GM13976 (cell line): ENCODE measurements around the gene PFKL.
"Not testable (repeated sequence)": the region's sequence is repeated elsewhere in the genome, so short reads cannot be mapped to it uniquely, and the experiment has no call there.

Experiments used
- DNase-seq: peaks from one replicate; pipeline ENCODE4 v3.0.0; 2012; ENCODE audit warnings: low spot score
- CTCF ChIP-seq: IDR thresholded peaks from 2 replicates; pipeline ENCODE4 v1.5.1; 2012; ENCODE audit warnings: borderline replicate concordance, mild to moderate bottlenecking; ENCODE audit not compliant: insufficient read depth; ENCODE audit errors: extremely low read depth, missing control alignments, control extremely low read depth
- in situ Hi-C: fragments of 300-500 bp; cut with MboI; formaldehyde crosslinking; loops from one replicate; pipeline ENCODE4 v1.12.0; 2022; ENCODE audit warnings: low sequenced_read_pairs, mixed read lengths, inconsistent platforms; ENCODE audit not compliant: unreplicated experiment

PFKL gene

DNA sequence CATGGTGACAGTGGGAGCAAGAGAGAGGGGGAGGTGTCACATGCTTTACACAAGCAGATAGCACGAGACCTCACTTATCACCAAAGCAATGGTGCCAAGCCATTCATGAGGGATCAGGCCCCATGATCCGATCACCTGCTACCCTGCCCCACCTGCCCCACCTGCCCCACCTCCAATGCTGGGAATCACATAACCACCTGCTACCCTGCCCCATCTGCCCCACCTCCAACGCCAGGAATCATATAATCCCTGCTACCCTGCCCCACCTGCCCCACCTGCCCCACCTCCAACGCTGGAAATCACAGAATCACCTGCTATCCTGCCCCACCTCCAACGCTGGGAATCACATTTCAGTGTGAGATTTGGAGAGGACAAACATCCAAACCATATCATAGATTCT lies 24.8 kb upstream of the PFKL start:
- in situ Hi-C loops = loop anchor here (25.0 kb wide), 2 partner anchors 238 to 463 kb away; no protein-coding TSS in a partner anchor
- no peak for TF ChIP-seq CTCF
- no peak for DNase-seq

DNA sequence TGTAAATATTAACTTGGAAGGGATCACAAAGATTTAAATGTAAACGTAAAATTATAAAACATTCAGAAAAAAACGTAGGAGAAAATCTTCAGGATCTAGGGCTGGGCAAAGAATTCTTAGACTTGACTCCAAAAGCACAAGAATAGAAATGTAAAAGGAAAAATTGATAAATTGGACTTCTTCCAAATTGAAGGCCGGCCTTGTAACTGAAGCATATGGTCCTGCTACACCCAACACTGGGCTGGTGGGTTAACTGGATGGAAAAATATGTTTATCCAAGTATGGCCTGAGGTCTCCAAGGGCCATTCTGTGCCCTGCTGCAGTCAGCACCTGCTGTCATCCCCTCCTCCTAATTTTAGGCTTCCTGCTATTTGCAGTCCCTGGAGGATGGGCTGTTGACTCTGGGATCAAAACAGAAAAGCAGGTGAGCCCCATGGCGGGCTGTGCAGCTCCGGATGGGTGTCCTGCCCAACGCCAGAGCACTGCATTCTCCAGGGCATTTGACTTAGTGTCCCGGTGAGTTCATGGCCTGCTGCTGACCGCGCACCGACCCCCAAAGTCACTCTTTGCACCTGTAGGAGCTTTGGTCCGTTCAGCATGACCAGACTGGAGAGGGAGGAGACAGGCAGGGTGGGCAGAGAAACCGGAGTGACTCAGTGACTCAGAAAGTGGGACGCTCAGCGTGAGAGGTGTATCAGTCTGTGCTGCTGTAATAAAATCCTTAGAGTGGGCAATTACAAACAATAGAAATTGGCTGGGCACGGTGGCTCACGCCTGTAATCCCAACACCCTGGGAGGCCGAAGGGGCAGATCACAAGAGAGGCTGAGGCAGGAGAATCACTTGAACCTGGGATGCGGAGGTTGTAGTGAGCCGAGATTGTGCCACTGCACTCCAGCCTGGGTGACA lies 20.2 kb upstream of the PFKL start:
- no peak for DNase-seq
- TF ChIP-seq CTCF = no peak
- in situ Hi-C loops = loop anchor here (25.0 kb wide), 2 partner anchors 242 to 467 kb away; no protein-coding TSS in a partner anchor

- TF ChIP-seq CTCF = no peak
- in situ Hi-C loops = loop anchor here (25.0 kb wide), 2 partner anchors 244 to 470 kb away; no protein-coding TSS in a partner anchor
- DNase-seq = no peak
Observed at GRCh38 chr21:44281801-44282200, 18.1 kb upstream of the PFKL start.

GRCh38 chr21:44282370-44282769 lies 17.5 kb upstream of the PFKL start:
- no peak for TF ChIP-seq CTCF
- in situ Hi-C loops = loop anchor here (25.0 kb wide), 2 partner anchors 245 to 470 kb away; no protein-coding TSS in a partner anchor
- no peak for DNase-seq

DNA sequence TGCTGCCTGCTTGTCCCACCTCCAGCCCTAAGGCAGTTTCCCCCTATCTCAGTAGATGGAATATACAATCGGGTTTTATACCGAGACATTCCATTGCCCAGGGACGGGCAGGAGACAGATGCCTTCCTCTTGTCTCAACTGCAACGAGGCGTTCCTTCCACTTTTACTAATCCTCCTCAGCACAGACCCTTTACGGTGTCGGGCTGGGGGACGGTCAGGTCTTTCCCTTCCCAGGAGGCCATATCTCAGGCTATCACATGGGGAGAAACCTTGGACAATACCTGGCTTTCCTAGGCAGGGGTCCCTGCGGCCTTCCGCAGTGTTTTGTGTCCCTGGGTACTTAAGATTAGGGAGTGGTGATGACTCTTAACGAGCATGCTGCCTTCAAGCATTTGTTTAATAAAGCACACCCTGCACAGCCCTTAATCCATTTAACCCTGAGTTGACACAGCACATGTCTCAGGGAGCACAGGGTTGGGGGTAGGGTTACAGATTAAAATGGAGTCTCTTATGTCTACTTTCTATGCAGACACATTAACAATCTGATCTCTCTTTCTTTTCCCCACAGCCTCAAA lies 16.6 kb upstream of the PFKL start:
- DNase-seq = not testable (repeated sequence)
- in situ Hi-C loops = loop anchor here (25.0 kb wide), 2 partner anchors 246 to 471 kb away; no protein-coding TSS in a partner anchor

DNA sequence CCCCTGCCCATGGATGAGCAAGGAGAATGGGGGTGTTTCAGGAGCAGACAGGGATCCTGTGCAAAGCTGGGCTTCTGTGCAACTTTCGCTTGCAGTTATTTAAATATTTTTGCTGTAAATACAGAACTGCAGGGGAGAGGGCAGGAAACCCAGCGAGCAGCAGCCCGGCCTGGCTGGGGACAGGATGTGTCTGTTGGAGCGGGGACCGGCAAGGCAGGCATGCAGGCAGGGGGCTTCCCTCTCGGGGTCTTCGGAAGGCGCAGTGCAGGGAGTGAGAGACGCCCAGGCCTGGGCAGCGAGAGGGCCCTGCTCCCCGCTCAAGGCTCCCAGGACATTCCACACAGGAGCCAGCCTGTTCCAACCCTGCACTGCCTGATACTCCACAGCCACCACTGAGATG lies 15.9 kb upstream of the PFKL start:
- in situ Hi-C loops = loop anchor here (25.0 kb wide), 2 partner anchors 247 to 472 kb away; no protein-coding TSS in a partner anchor
- TF ChIP-seq CTCF = no peak
- DNase-seq = no peak

- no peak for TF ChIP-seq CTCF
- in situ Hi-C loops = loop anchor here (25.0 kb wide), 2 partner anchors 248 to 473 kb away; no protein-coding TSS in a partner anchor
Observed at GRCh38 chr21:44285138-44285992, 14.5 kb upstream of the PFKL start, which contains the start of gene AIRE. Gene AIRE, plus strand, starts transcription at chr21:44285876. Its CDS starts 131 bp downstream, at chr21:44286007.

More at GRCh38 chr21:44285138-44285992, 14.5 kb upstream of the PFKL start, which contains the start of gene AIRE:
- DNase-seq = no peak
